Endodermal cell (in vitro differentiated cells): ENCODE measurements around the gene MKRN2OS. TPM values are rescaled to one million over a fixed set of nuclear protein-coding genes. Genes with fewer than 3 reads are reported as not detected.
A peak's percentile ranks its signal among the peaks of the same experiment; 100 is the strongest.

ENCODE experiments used
- DNase-seq: peaks from one replicate; pipeline ENCODE4 v3.0.0-alpha.2; 2017
- H3K27ac ChIP-seq: 2 replicates; pipeline ENCODE4 v1.5.1; 2013; ENCODE audit warnings: mild to moderate bottlenecking, low read depth, low read length, moderate library complexity
- H3K27me3 ChIP-seq: 2 replicates; pipeline ENCODE4 v1.6.1; 2013; ENCODE audit warnings: mild to moderate bottlenecking, low read length, moderate library complexity; ENCODE audit not compliant: insufficient read depth, control insufficient read depth, poor library complexity, severe bottlenecking
- H3K36me3 ChIP-seq: 2 replicates; pipeline ENCODE4 v1.7.0; 2013; ENCODE audit warnings: mild to moderate bottlenecking, low read length, moderate library complexity; ENCODE audit not compliant: control insufficient read depth, insufficient read depth
- H3K4me1 ChIP-seq: one replicate; pipeline ENCODE4 v1.7.0; 2013; ENCODE audit warnings: low read length; ENCODE audit not compliant: control insufficient read depth, insufficient read depth
- H3K4me3 ChIP-seq: 2 replicates; pipeline ENCODE4 v1.5.1; 2013; ENCODE audit warnings: mild to moderate bottlenecking, low read length, moderate library complexity
- H3K9ac ChIP-seq: 2 replicates; pipeline ENCODE4 v1.6.1; 2013; ENCODE audit warnings: mild to moderate bottlenecking, low read length, moderate library complexity; ENCODE audit not compliant: poor library complexity, severe bottlenecking; ENCODE audit errors: extremely low read depth
- H3K9me3 ChIP-seq: 2 replicates; pipeline ENCODE4 v1.6.1; 2013; ENCODE audit warnings: mild to moderate bottlenecking, low read length, moderate library complexity; ENCODE audit not compliant: control insufficient read depth
- H3K27ac Mint-ChIP-seq: 2 replicates; pipeline ENCODE4 v1.8.0; 2020; ENCODE audit warnings: mixed read lengths
- H3K27me3 Mint-ChIP-seq: 2 replicates; pipeline ENCODE4 v1.8.0; 2021; ENCODE audit warnings: mild to moderate bottlenecking, mixed read lengths; ENCODE audit not compliant: insufficient read depth
- H3K36me3 Mint-ChIP-seq: 2 replicates; pipeline ENCODE4 v1.8.0; 2020; ENCODE audit warnings: low read depth, mixed read lengths
- H3K4me1 Mint-ChIP-seq: 2 replicates; pipeline ENCODE4 v1.8.0; 2020; ENCODE audit warnings: mixed read lengths
- H3K4me3 Mint-ChIP-seq: 2 replicates; pipeline ENCODE4 v1.8.0; 2020; ENCODE audit warnings: mild to moderate bottlenecking, moderate library complexity, mixed read lengths
- H3K9me3 Mint-ChIP-seq: 2 replicates; pipeline ENCODE4 v1.8.0; 2020; ENCODE audit warnings: mild to moderate bottlenecking, mixed read lengths
- CTCF ChIP-seq: fragments of 200-600 bp; sonication (generic); conservative IDR thresholded peaks from 2 replicates; pipeline ENCODE4 v1.5.0; 2021; ENCODE audit warnings: antibody characterized with exemption, mild to moderate bottlenecking
- WGBS, 2 experiments: methylation state at CpG; one replicate each; pipeline versions ENCODE4 v1.1.5 to v1.1.7; 2013; ENCODE audit warnings: missing lambda C conversion rate in 2 of 2, mixed read lengths in 1 of 2; ENCODE audit not compliant: insufficient coverage in 1 of 2, insufficient read length in 1 of 2; 5-methylcytosine and 5-hydroxymethylcytosine counted together
- total RNA-seq, 2 donors: library from RNA; stranded (reverse); fragmentation: NEBNext Ultra II Directional in 1 of 2; extraction: Animal tissue kit (Norgen Biotek cat#: 25700) in 1 of 2; gene quantifications; 2 replicates in 1 of 2; 3 replicates in 1 of 2; pipeline ENCODE4 v1.2.1, GENCODE V29; 2021

Gene MKRN2OS
- total RNA-seq, 2 donors from 2014 or later = 0.84 TPM; not detected in 1

GRCh38 chr3:12566976-12567375 is 21.7 kb upstream of the MKRN2OS start:
- H3K27me3 ChIP-seq = no peaks in the 10 kb centered on the region
- no peaks in the 10 kb centered on the region for H3K4me1 ChIP-seq
- H3K9me3 ChIP-seq = peaks cover 7% of the 10 kb centered on the region
- no peak for TF ChIP-seq CTCF
- H3K36me3 Mint-ChIP-seq = peaks cover 26% of the 10 kb centered on the region
- H3K4me3 Mint-ChIP-seq = no peak overlapping the region
- DNase-seq = no peak
- H3K36me3 ChIP-seq = peaks cover 35% of the 10 kb centered on the region
- H3K9me3 Mint-ChIP-seq = no peaks in the 10 kb centered on the region
- H3K27me3 Mint-ChIP-seq = no peaks in the 10 kb centered on the region
- no peak overlapping the region for H3K27ac Mint-ChIP-seq
- no peak overlapping the region for H3K9ac ChIP-seq
- no peak overlapping the region for H3K4me3 ChIP-seq
- H3K4me1 Mint-ChIP-seq = peaks cover 18% of the 10 kb centered on the region
- H3K27ac ChIP-seq = no peak overlapping the region

- no peak for TF ChIP-seq CTCF
- H3K4me1 ChIP-seq = peaks cover 9% of the 10 kb centered on the region
- H3K9me3 ChIP-seq = peaks cover 7% of the 10 kb centered on the region
- H3K4me3 Mint-ChIP-seq = no peak overlapping the region
- H3K4me1 Mint-ChIP-seq = peaks cover 43% of the 10 kb centered on the region
- H3K27ac Mint-ChIP-seq = peak overlapping the region; percentile 68
- H3K27me3 ChIP-seq = no peaks in the 10 kb centered on the region
- 86 to 90% methylated on average over 1 of the region's 1 CpG for WGBS, 2 experiments
- no peaks in the 10 kb centered on the region for H3K9me3 Mint-ChIP-seq
- H3K4me3 ChIP-seq = no peak overlapping the region
- H3K36me3 Mint-ChIP-seq = peaks cover 2% of the 10 kb centered on the region
- H3K27me3 Mint-ChIP-seq = no peaks in the 10 kb centered on the region
- no peak overlapping the region for H3K9ac ChIP-seq
- DNase-seq = no peak
- peak overlapping the region; percentile 53 for H3K27ac ChIP-seq
- no peaks in the 10 kb centered on the region for H3K36me3 ChIP-seq
Measured at GRCh38 chr3:12562451-12562850, 17.2 kb upstream of the MKRN2OS start.

GRCh38 chr3:12561397-12561796 is 16.1 kb upstream of the MKRN2OS start:
- Mint-ChIP-seq H3K9me3 (no peaks in the 10 kb centered on the region), H3K36me3 (peaks cover 2% of the 10 kb centered on the region), H3K4me3 (no peak overlapping the region), H3K27me3 (no peaks in the 10 kb centered on the region), H3K27ac (no peak overlapping the region), H3K4me1 (peaks cover 43% of the 10 kb centered on the region)
- Histone ChIP-seq H3K36me3 (no peaks in the 10 kb centered on the region), H3K4me3 (no peak overlapping the region), H3K4me1 (peaks cover 9% of the 10 kb centered on the region), H3K9me3 (peaks cover 7% of the 10 kb centered on the region), H3K9ac (no peak overlapping the region), H3K27ac (no peak overlapping the region), H3K27me3 (no peaks in the 10 kb centered on the region)
- no peak for TF ChIP-seq CTCF
- 96 to 98% methylated on average over 2 of the region's 2 CpGs for WGBS, 2 experiments
- DNase-seq = no peak
